ENCODE data around the gene ATG16L1.
"Not testable (repeated sequence)": the region's sequence is repeated elsewhere in the genome, so short reads cannot be mapped to it uniquely, and the experiment has no call there.

Gene ATG16L1

GRCh38 chr2:233297076-233297475 is 45.6 kb downstream of the ATG16L1 start:
- no peak for DNase-seq

DNA sequence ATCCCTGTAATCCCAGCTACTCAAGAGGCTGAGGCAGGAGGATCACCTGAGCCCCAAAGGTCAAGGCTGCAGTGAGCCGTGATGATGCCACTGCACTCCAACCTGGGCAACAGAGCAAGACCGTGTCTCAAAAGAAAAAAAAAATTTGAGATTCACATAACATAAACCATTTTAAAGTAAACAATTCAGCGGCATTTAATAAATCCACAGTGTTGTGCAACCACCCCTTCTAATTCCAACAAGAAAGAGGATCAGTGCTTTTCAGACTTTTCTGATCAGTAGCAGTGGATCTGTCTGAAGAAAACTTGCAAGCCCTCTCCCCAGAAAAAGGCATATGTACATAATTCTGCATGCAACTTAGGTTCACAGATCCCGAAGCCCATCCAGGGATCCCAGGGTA is 48.9 kb downstream of the ATG16L1 start:
- no peak for DNase-seq

GRCh38 chr2:233301248-233301647 is 49.8 kb downstream of the ATG16L1 start:
- no peak for DNase-seq

- no peak for DNase-seq
Observed at GRCh38 chr2:233301811-233302210, 50.3 kb downstream of the ATG16L1 start.

DNA sequence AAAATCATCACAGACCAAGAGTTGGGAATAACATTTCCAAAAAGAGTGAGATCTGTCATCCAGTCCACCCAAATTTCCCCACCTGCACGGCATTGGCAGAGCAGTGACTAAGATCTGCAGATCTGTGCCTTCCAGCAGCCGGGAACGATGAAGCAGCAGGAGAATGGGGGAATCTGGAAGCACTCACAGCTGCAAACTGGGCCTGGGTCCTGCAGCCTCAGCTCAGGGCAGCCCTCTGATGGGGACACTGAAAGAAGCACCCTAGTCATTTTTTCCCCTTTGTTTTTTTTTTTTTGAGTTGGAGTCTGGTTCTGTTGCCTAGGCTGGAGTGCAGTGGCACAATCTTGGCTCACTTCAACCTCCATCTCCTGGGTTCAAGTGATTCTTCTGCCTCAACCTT is 51.8 kb downstream of the ATG16L1 start:
- no peak for DNase-seq

DNA sequence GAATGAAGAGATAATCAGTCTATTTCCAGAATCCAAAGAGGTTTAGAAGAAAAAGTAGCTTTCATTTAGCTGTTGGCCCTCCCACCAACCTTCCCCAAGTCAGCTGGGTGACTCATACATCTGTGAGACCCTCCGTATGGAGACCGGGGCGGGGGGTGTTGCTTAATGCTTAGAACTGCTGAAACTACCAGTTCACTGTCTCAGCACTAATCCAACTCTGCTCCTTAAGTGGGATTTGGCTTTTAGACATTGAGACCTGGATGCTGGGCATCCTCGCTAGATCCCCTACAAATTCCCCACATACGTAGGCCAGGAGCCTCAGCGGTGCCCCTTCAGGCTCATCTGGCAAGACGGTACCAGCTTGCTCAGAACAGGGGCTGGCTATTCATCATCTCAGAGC is 56.1 kb downstream of the ATG16L1 start, which contains the start of gene SAG:
TSS of gene SAG (plus strand) at position 252 of the 400 bp plus-strand sequence. CDS start 1,374 bp downstream, outside the sequence.
- no peak for DNase-seq

DNA sequence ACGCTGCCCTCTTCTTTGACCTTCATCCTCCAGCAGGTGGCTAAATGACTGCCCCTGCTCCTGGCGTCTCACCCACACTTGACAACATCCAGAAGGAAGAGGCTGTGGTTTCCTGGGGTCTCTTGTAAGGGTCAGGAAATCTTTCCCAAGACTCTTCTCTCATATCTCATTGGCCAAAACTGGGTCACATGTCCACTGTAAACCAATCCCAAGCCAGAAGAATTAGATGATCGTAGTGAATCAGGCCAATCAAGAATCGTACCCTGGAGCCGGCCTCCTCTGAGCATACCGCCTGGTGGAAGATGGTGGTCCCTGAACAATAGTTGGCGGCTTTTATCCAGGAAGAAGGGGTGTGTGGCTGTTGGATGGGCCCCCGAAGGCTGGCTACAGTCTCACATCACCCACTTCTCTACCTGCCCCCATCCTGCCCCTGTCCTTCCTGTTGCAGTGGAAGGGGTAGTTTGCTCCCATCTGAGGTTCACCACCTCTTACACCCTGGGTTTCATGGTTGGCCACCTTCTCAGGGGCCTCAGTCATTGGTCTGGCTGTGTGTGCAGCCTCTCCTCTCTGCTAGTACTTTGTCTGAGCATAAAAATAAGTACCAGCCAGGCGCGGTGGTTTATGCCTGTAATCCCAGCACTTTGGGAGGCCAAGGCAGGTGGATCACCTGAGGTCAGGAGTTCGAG is 59.9 kb downstream of the ATG16L1 start:
- DNase-seq, result no peak

DNA sequence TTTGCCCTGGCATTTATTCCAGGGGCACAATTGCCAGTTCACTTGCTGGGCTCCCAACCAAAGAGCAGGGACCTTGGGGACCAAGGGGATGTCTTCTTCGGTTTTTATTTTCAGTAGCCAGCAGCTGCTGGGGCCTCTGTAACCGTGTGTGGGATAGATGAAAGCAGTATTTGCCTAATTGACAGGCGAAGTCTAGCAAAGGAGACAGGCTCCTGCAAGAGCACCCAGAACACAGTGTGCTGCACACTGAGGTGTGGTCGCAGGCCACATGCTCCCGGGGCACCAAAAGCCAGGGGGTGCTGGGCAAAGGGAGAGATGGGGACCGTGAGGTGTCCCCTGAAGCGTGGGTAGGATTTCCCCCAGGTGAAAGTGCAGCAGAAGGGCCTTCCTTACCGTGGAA is 61.4 kb downstream of the ATG16L1 start:
- DNase-seq, result no peak

DNA sequence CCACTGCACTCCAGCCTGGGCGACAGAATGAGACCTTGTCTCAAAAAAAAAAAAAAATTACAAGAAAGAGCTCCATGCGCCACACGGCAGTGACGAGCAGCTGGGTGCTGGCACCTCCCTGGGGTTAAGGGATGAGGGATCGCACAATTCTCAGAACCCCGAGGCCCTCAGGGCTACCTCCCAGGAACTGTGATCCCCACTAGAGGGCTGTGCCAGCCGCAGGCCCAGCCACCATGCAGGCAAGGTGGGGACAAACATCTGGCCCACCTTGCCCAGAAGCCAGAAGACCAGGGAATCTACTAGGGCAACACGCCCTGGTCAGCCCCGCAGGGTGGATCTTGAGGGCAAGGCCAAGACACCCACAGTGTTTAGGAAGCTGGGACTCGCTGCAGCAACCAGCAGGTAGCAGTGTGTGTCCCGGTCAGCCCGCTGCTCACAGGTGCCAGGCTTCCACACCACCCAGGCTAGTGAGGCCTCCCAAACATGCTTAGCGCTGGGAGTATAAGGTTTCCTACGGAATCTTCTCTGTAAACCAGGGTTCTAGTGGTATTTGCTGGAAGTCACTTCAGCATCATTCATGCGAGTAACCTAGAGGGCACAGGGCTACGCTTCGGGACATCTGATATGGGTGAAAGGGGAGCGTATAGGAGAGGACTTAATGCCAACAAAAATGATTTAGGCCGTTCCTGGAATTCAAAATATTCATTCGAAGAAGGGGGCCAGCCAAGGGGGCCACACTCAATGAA is 62.9 kb downstream of the ATG16L1 start:
- DNase-seq, result no peak

DNA sequence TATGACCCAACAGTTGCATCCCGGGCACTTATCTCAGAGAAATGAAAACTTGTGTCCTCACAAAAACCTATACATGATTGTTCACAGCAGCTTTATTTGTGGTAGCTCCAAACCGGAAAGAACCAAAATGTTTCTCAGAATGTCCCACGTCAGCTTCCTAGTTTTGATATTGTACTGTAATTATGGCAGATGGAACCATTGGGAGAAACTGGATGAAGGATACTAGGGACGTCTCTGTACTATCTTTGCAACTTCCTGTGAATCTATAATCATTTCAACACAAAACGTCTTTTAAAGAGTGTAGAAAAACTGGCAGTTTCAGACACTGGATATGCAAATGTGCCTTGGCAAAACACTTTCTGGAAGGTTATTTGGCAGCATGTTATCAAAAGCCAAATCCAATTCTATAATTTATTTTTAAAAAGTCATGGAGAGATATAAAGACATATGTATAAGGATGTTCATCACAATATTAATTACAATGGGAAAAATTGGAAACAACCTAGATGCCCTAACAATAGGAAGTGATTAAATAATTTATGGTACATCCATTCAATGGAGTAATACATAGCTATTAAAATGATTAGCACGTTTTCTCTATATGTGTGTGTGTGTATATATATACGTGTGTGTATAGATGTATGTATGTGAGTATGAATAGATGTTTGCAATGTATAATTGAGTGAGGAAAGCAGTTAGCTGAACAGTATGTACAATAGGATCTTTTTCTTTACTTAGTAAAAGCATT is 65.9 kb downstream of the ATG16L1 start:
- DNase-seq, result no peak

GRCh38 chr2:233319256-233319655 is 67.8 kb downstream of the ATG16L1 start:
- DNase-seq, result no peak

DNA sequence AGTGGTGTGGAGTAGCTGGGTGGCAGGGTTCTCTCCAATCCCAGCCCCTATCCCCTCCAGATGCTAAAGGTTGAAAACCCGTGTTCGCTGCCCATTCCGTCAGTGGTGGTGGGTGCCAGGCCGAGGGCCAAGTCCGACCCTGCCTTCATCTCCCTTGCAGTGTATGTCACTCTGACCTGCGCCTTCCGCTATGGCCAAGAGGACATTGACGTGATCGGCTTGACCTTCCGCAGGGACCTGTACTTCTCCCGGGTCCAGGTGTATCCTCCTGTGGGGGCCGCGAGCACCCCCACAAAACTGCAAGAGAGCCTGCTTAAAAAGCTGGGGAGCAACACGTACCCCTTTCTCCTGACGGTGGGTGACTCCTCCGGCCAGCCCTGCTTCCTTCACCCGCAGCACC is 69.0 kb downstream of the ATG16L1 start:
- no peak for DNase-seq

GRCh38 chr2:233321166-233321565 is 69.7 kb downstream of the ATG16L1 start:
- DNase-seq, result no peak

- DNase-seq, result no peak
Observed at GRCh38 chr2:233323851-233324250, 72.4 kb downstream of the ATG16L1 start.

GRCh38 chr2:233325256-233325655 is 73.8 kb downstream of the ATG16L1 start:
- DNase-seq, result no peak

DNA sequence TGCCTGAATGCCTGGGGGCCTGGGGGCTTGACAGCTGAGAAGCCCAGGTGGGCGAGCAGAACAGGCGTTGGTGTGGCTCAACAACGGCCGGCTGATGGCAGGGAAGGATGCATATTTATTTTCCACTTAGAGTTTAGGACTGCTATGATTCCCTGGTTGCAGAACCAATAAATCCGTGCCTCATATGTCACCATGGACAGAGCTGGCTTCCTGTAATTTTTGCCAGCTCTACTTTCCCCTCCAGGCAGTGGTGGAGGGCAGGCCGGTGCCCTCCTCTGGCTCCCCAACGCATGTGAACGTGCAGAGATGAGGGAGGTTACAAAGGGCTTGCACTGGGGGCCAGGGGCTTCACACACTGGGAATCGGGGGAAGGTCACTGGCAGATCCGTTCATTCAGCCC is 74.3 kb downstream of the ATG16L1 start:
- DNase-seq, result no peak

DNA sequence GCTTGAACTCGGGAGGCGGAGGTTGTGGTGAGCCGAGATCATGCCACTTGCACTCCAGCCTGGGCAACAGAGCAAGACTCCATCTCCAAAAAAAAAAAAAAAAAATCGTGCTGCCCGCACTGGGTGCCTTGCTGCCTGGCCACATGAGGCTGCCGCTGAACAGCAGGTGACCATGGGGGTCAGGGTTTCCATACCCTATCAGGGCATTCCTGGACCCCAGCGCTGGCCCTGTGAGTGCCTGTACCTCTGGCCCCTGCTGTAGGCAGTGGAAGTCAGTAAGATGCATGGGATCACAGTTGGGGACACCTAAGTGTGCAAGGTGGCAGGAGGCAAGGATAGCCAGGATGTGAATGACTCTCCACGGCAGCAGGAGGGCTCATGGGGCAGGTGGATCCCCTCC is 75.0 kb downstream of the ATG16L1 start:
- no peak for DNase-seq

- no peak for DNase-seq
Observed at GRCh38 chr2:233328922-233329321, 77.4 kb downstream of the ATG16L1 start.

- peak; percentile 18 for DNase-seq
Observed at GRCh38 chr2:233329489-233330135, 78.1 kb downstream of the ATG16L1 start.

- DNase-seq, result peak; percentile 62
Observed at GRCh38 chr2:233331536-233331935, 80.1 kb downstream of the ATG16L1 start.

- DNase-seq, result no peak
Observed at GRCh38 chr2:233332125-233332524, 80.7 kb downstream of the ATG16L1 start.

- DNase-seq, result no peak
Observed at GRCh38 chr2:233334915-233335314, 83.4 kb downstream of the ATG16L1 start.

- DNase-seq, result not testable (repeated sequence)
Observed at GRCh38 chr2:233336091-233336490, 84.6 kb downstream of the ATG16L1 start.

All from hematopoietic multipotent progenitor cell treated with erythropoietin and hydrocortisone succinate and interleukin-3 and kit ligand, for 8 days (in vitro differentiated cells).